Fibroblast of skin of left biceps (primary cell): ENCODE results near the gene BET1.
A peak's percentile ranks its signal among the peaks of the same experiment; 100 is the strongest.

Experiments used
- DNase-seq, 2 experiments: peaks; one replicate each; pipeline ENCODE4 v3.0.0-alpha.2; 2013; ENCODE audit warnings: low read depth in 2 of 2

The BET1 gene

GRCh38 chr7:93958216-93958615 is 45.9 kb downstream of the BET1 start:
- no peak for DNase-seq

- no peak for DNase-seq
Observed at GRCh38 chr7:93957767-93958166, 46.4 kb downstream of the BET1 start.

- DNase-seq = no peak
Observed at GRCh38 chr7:93955304-93955703, 48.9 kb downstream of the BET1 start.

GRCh38 chr7:93949423-93949822 is 54.7 kb downstream of the BET1 start:
- DNase-seq = peak in 1 of 2 experiments; percentile 35

GRCh38 chr7:93948873-93949272 is 55.3 kb downstream of the BET1 start:
- DNase-seq = no peak

- no peak for DNase-seq
Observed at GRCh38 chr7:93948106-93948505, 56.0 kb downstream of the BET1 start.

GRCh38 chr7:93945756-93946535 is 58.2 kb downstream of the BET1 start:
- peak in 1 of 2 experiments; percentile 43 for DNase-seq

GRCh38 chr7:93945083-93945482 is 59.1 kb downstream of the BET1 start:
- no peak for DNase-seq

- no peak for DNase-seq
Observed at GRCh38 chr7:93944673-93945072, 59.5 kb downstream of the BET1 start.

GRCh38 chr7:93943816-93944540 is 60.2 kb downstream of the BET1 start:
- DNase-seq = no peak
